Calu3 (cell line): Measurements from ENCODE around the gene IGHMBP2. TPM values are rescaled to one million over a fixed set of nuclear protein-coding genes. Genes with fewer than 3 reads are reported as not detected.

Source experiments
- BruUV-seq: library from RNA; stranded (reverse); fragments of 400-500 nt; replicated peaks from 2 replicates; lab custom pipeline; 2021; lab: Mats Ljungman, UMichigan
- CTCF ChIA-PET: fragments of 300-600 bp; sonication (Branson Sonifier 250); formaldehyde crosslinking; loops from one replicate; lab custom pipeline; 2022; ENCODE audit warnings: antibody characterized with exemption; lab: Charles Lee
- DNase-seq: peaks from one replicate; pipeline ENCODE4 v3.0.0; 2022
- H3K27ac Mint-ChIP-seq: one replicate; pipeline ENCODE4 v1.8.0; 2022; ENCODE audit warnings: mixed read lengths; ENCODE audit not compliant: unreplicated experiment
- H3K27me3 Mint-ChIP-seq: one replicate; pipeline ENCODE4 v1.8.0; 2022; ENCODE audit warnings: mixed read lengths; ENCODE audit not compliant: unreplicated experiment
- H3K36me3 Mint-ChIP-seq: one replicate; pipeline ENCODE4 v1.8.0; 2022; ENCODE audit warnings: mild to moderate bottlenecking, moderate library complexity, mixed read lengths; ENCODE audit not compliant: insufficient read depth, unreplicated experiment
- H3K4me1 Mint-ChIP-seq: one replicate; pipeline ENCODE4 v1.8.0; 2022; ENCODE audit warnings: mild to moderate bottlenecking, low read depth, mixed read lengths; ENCODE audit not compliant: unreplicated experiment
- H3K4me3 Mint-ChIP-seq: one replicate; pipeline ENCODE4 v1.8.0; 2022; ENCODE audit warnings: mild to moderate bottlenecking, low read depth, moderate library complexity, mixed read lengths; ENCODE audit not compliant: unreplicated experiment
- H3K9me3 Mint-ChIP-seq: one replicate; pipeline ENCODE4 v1.8.0; 2022; ENCODE audit warnings: low read depth, mixed read lengths; ENCODE audit not compliant: unreplicated experiment
- CTCF ChIP-seq: fragments of 200-600 bp; IDR thresholded peaks from one replicate; pipeline ENCODE4 v1.8.0; 2022; ENCODE audit warnings: antibody characterized with exemption; ENCODE audit not compliant: unreplicated experiment
- intact Hi-C: fragments of 100-400 bp; cut with micrococcal nuclease; formaldehyde crosslinking; loops from one replicate; pipeline ENCODE4 v1.10.0; 2022; ENCODE audit not compliant: unreplicated experiment
- total RNA-seq: library from RNA; stranded (reverse); gene quantifications from 2 replicates; pipeline ENCODE4 v1.2.3, GENCODE V29; 2022

The IGHMBP2 gene
- total RNA-seq, 1 experiment from 2014 or later, result 32.4 TPM

GRCh38 chr11:68872216-68873003, 31.3 kb upstream of the IGHMBP2 start:
- BruUV-seq, result no TSS peak
- no peak overlapping the region for H3K4me3 Mint-ChIP-seq
- H3K9me3 Mint-ChIP-seq, result no peaks in the 10 kb centered on the region
- H3K27me3 Mint-ChIP-seq, result peaks cover 29% of the 10 kb centered on the region
- DNase-seq, result no peak
- TF ChIP-seq CTCF, result no peak
- CTCF ChIA-PET, result no interaction called here
- peaks cover 8% of the 10 kb centered on the region for H3K36me3 Mint-ChIP-seq
- intact Hi-C loops, result no loop called here
- H3K4me1 Mint-ChIP-seq, result peaks cover 24% of the 10 kb centered on the region
- H3K27ac Mint-ChIP-seq, result no peak overlapping the region

- H3K9me3 Mint-ChIP-seq, result no peaks in the 10 kb centered on the region
- intact Hi-C loops, result no loop called here
- no peak for DNase-seq
- TF ChIP-seq CTCF, result no peak
- no peak overlapping the region for H3K27ac Mint-ChIP-seq
- H3K27me3 Mint-ChIP-seq, result peaks cover 7% of the 10 kb centered on the region
- H3K4me1 Mint-ChIP-seq, result peaks cover 7% of the 10 kb centered on the region
- H3K36me3 Mint-ChIP-seq, result peaks cover 5% of the 10 kb centered on the region
- no TSS peak for BruUV-seq
- CTCF ChIA-PET, result interaction anchor here (0.8 kb wide), 1 partner anchor 166 kb away, joined by 3 read pairs; no protein-coding TSS in a partner anchor
- H3K4me3 Mint-ChIP-seq, result no peak overlapping the region
Observed at GRCh38 chr11:68878022-68878421, 25.7 kb upstream of the IGHMBP2 start.

- Mint-ChIP-seq H3K4me3 (no peak overlapping the region), H3K36me3 (peaks cover 5% of the 10 kb centered on the region), H3K4me1 (peaks cover 7% of the 10 kb centered on the region), H3K27me3 (no peaks in the 10 kb centered on the region), H3K9me3 (no peaks in the 10 kb centered on the region), H3K27ac (no peak overlapping the region)
- BruUV-seq, result no TSS peak
- CTCF ChIA-PET, result no interaction called here
- no peak for TF ChIP-seq CTCF
- intact Hi-C loops, result no loop called here
- DNase-seq, result no peak
Observed at GRCh38 chr11:68880851-68881250, 22.8 kb upstream of the IGHMBP2 start.

GRCh38 chr11:68881320-68881719, 22.4 kb upstream of the IGHMBP2 start:
- intact Hi-C loops, result no loop called here
- no peak for DNase-seq
- Mint-ChIP-seq H3K36me3 (peaks cover 5% of the 10 kb centered on the region), H3K27me3 (no peaks in the 10 kb centered on the region), H3K4me3 (no peak overlapping the region), H3K9me3 (no peaks in the 10 kb centered on the region), H3K27ac (no peak overlapping the region), H3K4me1 (peaks cover 7% of the 10 kb centered on the region)
- no peak for TF ChIP-seq CTCF
- CTCF ChIA-PET, result no interaction called here
- no TSS peak for BruUV-seq
